NOMO-1 (cell line): ENCODE results near the gene GJC3.
A peak's percentile ranks its signal among the peaks of the same experiment; 100 is the strongest.
"Not testable (repeated sequence)": the region's sequence is repeated elsewhere in the genome, so short reads cannot be mapped to it uniquely, and the experiment has no call there.

Experiments used
- DNase-seq, 2 experiments: peaks; one replicate each; lab custom pipeline; 2025; ENCODE audit not compliant: unreplicated experiment in 2 of 2; lab: John Stamatoyannopoulos, UW

GJC3 gene

DNA sequence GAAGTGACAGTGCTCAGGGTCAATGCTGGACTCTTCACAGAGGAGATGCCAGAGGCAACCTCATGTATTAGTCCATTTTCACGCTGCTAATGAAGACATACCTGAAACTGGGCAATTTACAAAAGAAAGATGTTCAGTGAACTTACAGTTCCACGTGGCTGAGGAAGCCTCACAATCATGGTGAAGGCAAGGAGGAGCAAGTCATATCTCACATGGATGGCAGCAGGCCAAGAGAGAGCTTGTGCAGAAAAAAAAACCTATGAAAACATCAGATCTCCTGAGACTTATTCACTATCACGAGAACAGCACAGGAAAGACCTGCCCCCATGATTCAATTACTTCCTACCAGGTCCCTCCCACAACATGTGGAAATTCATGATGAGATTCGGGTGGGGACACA, 5.6 kb upstream of the GJC3 start:
- DNase-seq: not testable (repeated sequence)

DNA sequence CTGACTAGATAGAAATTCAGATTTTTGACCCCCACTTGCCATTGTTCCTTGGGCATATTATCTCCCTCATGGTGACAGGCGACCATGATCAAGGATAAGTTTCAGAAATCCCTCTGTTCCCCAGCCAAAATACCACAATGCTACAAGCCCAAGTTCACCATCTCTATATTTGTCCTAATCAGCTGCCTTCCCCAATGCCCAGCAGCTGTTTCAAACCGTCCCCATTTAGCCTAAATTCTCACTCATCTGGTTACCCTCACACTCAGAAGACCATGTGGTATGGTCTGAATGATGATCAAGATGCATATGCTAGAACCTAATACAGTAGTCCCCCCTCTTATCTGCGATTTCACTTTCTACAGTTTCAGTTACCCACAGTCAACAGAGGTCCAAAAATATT, 956 bp upstream of the GJC3 start:
- DNase-seq: no peak

DNA sequence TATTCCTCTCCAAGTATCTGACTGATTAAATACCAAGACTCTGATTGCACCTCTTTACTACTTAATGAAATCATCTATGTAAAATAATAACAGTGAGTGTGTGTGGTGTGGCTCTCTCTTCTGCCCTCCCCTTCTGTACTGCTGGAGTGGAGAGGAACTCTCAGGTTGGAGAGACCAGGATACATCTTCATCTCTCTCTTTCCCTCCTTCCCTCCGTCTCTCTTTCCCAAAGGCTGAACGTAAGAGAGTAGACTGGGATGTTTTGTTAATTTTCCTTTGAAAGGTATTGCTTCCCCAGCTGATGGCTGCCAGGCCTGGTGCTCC, 272 bp upstream of the GJC3 start:
- no peak for DNase-seq

DNA sequence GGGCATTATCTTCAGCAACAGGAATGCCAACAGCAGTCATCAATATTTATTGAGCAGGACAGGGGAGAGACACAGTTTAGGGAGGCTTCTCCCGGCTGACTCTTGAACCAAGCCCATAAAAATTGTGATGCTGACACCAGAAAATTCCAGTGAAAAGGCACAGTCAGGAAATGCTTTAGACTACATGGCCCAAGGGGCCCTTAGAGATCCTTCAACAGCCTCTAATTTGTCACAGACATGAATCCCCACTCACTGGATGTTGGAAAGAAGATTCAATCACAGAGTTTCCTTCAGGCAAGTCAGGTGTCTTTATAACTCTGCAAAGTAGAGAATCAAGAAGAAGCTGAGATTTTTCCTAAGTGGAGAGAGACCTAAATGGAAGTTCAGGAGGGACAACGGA, 1.2 kb downstream of the GJC3 start:
- no peak for DNase-seq

DNA sequence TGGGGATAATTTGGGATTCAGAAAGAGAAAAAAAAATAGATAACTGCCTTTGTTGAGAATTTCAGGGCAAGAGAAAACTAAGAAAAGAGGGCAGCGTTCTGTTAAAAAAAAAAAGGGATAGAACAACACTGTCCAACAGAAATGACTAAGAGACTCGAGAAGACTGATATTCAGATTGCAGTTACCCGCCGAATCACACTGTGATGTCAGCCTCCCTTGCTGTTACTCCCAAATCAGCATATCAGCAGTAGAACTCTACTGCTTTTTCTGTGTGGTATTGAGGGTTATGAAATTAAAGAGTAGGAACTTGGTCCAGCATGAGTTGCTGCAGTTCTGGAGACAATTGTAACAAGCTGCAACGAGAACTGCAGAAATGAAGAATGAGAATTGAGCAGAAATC, 1.9 kb downstream of the GJC3 start:
- no peak for DNase-seq

DNA sequence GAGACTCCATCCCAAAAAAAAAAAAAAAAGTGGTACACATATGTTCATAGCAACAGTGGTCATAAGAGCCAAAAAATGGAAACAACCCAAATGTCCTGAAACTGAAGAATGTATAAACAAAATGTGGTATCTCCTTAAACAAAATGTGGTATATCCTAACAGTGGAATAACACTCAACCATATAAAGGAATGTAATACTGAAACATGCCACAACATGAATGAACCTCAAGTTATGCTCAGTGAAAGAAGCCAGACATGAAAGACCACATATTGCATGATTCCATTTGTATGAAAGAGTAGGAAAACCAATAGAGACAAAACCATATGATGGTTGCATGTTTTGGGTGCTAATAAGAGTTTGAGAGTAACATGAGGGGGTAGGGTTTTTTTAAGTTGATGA, 3.1 kb downstream of the GJC3 start:
- DNase-seq: no peak

DNA sequence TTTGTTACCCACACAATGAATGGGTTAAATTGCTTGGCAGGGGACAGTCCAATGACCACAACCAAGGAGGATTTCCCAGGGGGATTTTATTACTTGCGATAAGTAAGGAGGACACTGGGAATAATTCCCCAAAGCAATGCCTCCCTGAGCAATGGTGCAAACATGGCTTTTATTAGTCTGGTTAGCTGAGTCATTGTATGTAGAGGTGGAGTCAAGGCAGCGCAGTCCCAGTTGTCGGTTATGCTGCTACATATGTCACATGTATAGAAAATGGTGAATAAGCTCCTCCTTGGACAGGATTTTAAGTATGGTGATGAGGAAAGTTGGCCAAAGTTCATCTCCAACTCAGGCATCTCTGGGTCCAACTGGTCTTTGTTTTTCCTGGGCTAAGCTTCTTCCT, 6.2 kb downstream of the GJC3 start:
- DNase-seq: no peak

DNA sequence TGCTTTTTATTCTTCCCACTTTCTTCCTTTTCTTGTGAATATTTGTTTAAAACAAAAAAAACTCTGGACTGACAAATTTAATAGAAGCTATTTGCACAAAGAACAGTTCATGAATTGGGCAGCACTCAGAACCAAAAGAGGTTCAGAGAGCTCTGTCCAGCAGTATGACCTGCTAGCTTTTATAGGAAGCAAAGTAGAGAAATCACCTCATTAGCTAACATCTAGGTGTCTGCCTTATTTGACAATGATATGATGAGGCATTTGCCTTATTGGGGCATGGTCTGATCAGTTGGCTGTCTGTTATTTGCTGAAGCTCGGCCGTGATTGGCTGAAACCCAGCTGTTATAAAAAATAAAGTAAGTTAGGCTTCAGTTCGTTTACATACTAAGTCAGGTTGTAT, 9.3 kb downstream of the GJC3 start:
- DNase-seq: no peak

DNA sequence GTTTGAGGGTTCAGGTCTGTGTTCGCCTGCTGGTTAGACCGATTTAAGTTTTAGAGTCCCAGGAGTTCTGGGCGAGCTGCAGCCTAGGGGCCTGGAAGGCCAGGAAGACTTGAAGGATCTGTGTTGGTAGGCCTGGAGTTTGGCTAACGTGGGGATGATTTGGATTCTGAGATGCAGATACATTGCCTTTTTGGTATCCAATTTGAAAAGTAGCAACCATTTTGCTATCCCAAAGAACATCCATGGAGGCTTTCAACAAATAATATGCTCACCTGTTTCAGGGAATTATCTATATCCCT, 9.7 kb downstream of the GJC3 start:
- DNase-seq: no peak

DNA sequence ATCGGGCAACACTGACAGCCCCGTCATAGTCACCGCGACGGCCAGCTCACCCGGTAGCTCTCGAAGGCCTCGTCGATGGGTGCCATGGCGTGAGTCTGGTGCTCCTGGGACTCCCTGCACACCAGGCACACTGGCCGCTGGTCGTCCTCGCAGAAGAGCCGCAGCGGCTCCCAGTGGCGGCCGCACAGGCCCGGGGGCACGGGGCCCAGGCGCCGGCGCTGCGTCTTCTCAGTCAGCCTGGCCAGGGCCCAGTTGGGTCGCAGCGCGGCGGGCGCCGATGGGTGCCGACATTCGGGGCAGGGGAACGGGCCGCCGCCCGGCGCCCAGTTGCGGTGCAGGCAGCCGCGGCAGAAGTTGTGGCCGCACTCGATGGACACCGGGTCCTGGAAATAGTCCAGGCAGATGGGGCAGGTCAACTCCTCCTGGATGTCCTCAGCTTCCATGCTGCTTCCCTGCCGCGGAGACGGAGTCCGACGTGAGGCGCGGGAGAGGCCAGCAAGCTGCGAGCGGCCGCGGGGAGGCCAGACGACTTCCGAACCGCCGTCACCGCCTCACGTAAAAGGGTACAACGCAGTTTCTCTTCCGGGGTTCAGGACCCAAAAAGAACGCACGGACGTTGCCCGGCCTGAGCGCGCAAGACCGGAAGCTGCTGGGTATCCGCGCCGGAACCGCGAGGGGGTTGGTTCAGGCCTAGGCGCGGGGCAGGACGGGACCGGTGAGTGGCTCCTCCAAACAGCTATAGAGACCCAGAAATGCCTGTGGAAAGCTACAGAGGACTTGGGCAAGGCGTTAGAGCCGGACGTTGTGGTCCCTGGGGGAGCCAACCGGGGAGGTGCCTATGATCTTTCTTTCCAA, 10.2 kb downstream of the GJC3 start, which contains the start of gene TRIM4:
Gene TRIM4, minus strand, starts transcription at position 572 of the 855 bp plus-strand sequence. Its CDS starts 129 bp downstream, at position 443.
- DNase-seq: peak; percentile 99 to 100

DNA sequence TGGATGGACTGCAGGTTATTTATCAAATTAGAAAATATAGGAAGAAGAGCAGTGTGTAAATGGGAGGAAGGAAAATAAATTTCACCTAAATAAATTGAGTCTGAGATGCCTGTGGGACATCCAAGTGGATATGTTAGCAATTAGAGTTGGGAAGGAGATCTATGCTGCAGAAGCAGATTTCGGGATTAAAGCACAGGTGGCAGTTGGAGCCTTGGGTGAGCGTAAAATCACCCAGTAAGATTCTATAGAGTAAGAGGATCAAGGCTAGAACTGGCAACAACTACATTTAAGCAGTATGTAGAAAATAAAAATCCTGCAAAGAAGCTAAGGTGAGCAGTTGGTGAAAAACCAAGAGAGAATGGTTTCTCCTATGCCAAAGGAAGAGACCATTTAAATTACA, 18.4 kb downstream of the GJC3 start:
- DNase-seq: no peak

DNA sequence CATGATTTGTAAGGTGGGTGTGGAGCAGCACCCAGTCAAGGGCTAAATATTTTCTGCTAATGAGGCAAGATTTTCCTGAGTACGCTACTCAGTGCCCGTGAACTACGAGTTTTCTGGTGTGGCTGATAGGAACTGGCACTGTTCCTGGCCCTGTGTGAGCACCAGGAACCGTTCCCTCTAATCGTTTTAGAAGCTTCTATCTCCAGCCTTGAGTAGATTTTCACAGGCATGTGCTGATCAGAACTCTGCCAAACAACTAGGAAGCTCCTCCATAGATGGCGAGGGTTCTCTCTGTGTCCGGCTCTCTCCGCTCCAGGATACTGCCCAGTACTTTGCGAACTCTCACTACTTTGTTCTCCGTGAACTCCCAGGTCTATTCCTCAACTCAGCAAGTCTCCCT, 27.8 kb downstream of the GJC3 start:
- DNase-seq: no peak

DNA sequence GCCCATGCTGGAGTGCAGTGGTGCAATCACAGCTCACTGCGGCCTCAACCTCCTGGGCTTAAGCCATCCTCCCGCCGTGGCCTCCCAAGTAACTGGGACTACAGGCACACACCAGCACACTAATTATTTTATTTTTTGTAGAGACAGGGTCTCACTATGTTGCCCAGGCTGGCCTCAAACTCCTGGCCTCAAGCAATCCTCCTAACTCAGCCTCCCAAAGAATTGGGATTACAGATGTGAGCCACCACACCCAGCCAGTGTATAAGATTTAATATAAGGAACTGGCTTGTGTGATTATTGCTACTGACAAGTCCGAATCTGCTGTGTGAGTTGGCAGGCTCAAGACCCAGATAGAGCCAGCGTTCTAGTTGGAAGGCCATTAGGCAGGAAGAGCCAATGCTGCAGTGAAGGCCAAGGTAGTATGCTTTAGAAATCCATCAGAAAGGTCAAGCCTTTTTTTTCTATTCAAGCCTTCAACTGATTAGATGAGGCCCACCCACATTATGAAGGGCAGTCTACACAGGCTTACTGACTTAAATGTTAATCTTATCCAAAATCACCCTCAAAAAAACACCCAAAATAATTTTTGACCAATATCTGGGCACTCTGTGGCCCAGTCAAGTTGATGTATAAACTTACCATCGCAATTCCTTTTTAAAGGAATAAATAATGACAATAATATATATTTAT, 29.4 kb downstream of the GJC3 start:
- DNase-seq: no peak

DNA sequence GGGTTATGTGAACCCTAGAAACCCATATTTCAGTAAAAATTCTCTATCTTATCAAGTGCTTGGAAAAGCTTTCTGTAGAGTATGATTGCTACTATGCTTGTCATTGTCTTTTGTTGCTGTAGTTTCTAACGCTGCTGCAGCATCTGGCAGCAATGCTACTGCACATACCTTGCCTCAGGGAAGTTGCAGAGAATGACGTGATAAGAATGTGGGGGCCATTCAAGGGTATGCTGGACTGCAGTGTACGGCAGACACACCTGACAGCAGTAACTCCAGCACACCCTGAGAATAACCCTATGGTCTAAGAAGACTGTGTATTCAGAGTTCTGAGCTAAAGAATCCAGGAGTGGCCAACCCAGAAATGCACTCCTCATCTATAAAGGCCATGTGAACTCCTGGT, 30.6 kb downstream of the GJC3 start:
- no peak for DNase-seq

DNA sequence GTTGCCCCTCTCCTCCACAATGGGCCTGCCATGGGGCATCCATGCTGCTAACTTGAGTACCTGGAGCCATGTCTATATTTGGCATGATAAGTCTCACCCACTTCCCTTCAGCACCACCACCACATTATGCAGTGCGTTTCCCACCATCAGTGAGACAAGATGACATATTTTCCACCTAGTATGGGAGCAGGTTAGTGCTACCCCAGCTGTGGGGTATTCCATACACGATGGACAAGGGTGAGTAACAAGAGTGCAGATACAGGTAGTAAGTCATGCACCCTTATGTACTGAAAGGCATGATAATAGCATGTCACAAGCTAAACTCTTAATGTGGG, 31.4 kb downstream of the GJC3 start:
- DNase-seq: no peak

DNA sequence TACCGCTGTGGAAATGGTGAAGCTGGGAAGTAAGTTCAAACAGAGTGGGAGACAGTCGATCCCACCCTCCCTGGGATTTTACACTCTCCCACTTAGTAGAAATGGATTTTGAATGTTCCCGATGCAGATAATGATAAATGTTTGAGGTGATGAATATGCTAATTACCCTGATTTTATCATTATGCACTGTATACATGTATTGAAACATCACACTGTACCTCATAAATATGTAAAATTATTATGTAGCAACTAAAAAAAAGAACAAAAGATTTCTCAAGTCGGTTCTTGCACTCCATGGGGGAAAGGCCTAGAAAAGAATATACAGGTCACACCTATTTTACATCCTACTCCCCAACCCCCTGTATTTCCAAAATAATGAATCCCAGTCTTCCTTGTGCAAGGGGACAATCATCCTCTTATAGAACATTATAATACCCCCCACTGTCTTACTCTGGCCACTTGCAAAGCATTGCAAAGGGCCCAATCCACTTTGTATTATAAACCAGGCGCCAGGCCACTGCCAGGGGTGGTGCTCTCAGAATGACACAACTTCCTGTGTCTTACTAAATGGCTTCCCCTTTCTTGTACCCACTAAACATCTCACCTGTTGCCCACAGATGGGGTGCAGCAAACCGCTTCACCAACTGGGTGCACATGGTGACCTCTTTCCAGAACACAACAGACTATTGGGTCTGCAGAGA, 31.9 kb downstream of the GJC3 start:
- peak; percentile 20 to 24 for DNase-seq

DNA sequence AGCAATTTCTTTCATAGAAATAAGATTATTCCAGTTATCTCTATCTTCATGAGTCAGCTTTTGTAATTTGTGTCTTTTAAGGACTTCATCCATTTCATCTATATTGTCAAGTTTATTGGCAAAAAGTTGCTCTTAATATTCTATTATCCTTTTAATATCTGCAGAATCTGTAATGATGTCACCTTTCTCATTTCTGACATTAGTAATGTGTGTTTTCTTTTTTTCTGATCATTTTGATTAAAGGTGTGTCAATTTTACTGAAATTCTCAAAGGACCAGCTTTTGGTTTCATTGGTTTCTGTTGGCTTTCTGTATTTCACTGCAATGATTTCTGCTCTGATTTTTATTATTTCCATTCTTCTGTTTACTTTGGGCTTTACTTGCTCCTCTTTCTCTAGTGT, 34.7 kb downstream of the GJC3 start:
- no peak for DNase-seq

DNA sequence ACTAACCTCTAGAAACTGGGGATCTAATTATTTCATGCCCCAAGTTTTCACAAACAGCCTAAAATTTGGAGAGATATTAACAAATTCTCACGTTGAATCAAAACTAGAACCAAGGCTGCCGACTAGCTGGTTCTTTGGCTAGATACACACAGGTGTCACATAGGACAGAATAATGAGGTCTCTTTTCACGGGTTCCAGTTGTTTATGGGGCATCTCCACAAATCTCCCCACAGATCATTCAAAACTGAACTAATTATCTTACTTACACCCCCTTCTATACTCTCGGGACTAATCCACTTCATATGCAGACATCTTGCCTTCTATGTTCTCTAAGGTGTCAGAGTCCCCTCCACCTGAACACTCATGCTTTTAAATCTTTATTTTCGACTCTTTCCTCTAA, 36.1 kb downstream of the GJC3 start:
- DNase-seq: no peak

DNA sequence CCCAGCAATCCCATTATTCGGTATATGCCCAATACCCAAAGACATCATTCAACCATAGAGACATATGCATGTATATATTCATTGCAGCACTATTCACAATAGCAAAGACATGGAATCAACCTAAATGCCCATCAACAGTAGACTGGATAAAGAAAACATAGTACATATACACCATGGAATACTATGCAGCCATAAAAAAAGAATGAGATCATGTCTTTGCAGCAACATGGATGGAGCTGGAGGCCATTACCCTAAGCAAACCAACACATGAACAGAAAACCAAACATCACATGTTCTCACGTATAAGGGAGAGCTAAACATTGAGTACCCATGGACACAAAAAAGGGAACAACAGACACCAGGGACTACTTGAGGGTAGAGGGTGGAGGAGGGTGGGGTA, 39.1 kb downstream of the GJC3 start:
- not testable (repeated sequence) for DNase-seq

DNA sequence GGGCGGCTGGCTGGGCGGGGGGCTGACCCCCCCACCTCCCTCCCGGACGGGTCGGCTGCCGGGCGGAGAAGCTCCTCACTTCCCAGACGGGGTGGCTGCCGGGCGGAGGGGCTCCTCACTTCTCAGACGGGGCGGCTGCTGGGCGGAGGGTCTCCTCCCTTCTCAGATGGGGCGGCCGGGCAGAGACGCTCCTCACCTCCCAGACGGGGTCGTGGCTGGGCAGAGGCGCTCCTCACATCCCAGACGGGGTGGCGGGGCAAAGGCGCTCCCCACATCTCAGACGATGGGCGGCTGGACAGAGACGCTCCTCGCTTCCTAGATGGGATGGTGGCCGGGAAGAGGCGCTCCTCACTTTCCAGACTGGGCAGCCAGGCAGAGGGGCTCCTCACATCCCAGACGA, 41.1 kb downstream of the GJC3 start:
- not testable (repeated sequence) for DNase-seq

DNA sequence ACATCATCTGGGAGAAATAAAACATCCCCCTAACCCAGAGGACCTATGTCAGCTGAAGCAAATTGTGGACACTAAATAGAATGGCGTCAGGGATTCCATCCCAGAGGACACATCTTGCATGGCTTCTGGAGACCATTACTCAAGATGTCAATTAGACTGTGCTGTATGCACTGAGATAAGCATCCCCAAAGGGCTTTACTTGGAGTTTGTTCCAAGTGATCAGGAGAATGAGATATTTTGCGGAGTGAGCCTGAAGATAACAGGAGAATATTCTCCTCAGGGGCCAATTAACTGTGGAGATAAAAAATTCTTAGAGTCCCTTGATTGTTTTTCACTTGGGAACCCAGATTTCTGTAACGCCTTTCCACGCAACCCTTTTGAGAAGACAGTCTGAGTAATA, 48.0 kb downstream of the GJC3 start:
- no peak for DNase-seq

DNA sequence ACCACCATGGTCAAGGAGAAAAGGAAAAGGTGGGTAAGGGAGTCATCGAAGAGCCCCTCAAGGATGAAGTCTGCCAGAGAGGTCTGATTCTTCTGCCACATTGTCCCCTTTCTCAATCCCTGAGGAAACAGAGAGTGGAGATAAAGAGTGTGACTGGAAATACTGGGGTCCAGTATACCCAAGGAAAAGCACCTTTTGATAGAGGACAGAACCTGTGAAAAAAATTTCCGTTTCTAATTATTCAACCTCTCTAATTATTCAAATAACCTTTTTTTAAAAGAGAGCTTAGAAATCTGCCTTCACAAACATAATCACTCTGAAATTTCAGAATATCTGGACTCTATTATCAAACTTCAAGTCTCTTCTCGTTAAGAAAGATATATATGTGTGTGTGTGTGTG, 52.5 kb downstream of the GJC3 start, which contains the start of gene OR2AE1:
Gene OR2AE1, minus strand, starts transcription at position 101 of the 400 bp plus-strand sequence. Its CDS starts 0 bp downstream, at position 101.
- no peak for DNase-seq
